GM23338 (cell line): ENCODE data around the gene RNF112. TPM values are rescaled to one million over a fixed set of nuclear protein-coding genes. Genes with fewer than 3 reads are reported as not detected.

Experiments used
- ATAC-seq: fragments of 200-7000 bp; cut with Tn5 transposase; 3 replicates; pipeline ENCODE4 v1.9.1; 2020
- DNase-seq: peaks from one replicate; pipeline ENCODE4 v3.0.0-alpha.2; 2015; ENCODE audit warnings: low spot score
- H2AFZ ChIP-seq: fragments of 200-600 bp; sonication (generic); 2 replicates; pipeline ENCODE4 v1.8.0; 2016; ENCODE audit warnings: antibody characterized with exemption, mild to moderate bottlenecking, moderate library complexity
- H3F3A ChIP-seq: fragments of 200-600 bp; sonication (generic); replicated peaks from 2 replicates; pipeline ENCODE4 v1.8.0; 2017; ENCODE audit warnings: antibody characterized with exemption, mixed run types, low read depth
- H3K27ac ChIP-seq: fragments of 200-600 bp; sonication (generic); 2 replicates; pipeline ENCODE4 v1.6.1; 2016; ENCODE audit warnings: low read depth
- H3K27me3 ChIP-seq: fragments of 200-600 bp; sonication (generic); 2 replicates; pipeline ENCODE4 v1.8.0; 2016; ENCODE audit warnings: mild to moderate bottlenecking, mixed run types, moderate library complexity; ENCODE audit not compliant: insufficient read depth
- H3K36me3 ChIP-seq: fragments of 200-600 bp; sonication (generic); 2 replicates; pipeline ENCODE4 v1.8.0; 2016; ENCODE audit warnings: mild to moderate bottlenecking; ENCODE audit not compliant: insufficient read depth
- H3K4me1 ChIP-seq: fragments of 200-600 bp; sonication (generic); 2 replicates; pipeline ENCODE4 v1.8.0; 2016; ENCODE audit warnings: mild to moderate bottlenecking, moderate library complexity; ENCODE audit not compliant: insufficient read depth
- H3K4me2 ChIP-seq: fragments of 200-600 bp; sonication (generic); 2 replicates; pipeline ENCODE4 v1.7.1; 2017; ENCODE audit warnings: mixed run types
- H3K4me3 ChIP-seq: fragments of 200-600 bp; sonication (generic); 2 replicates; pipeline ENCODE4 v1.6.1; 2016; ENCODE audit warnings: mixed run types
- H3K79me2 ChIP-seq: fragments of 200-600 bp; sonication (generic); replicated peaks from 2 replicates; pipeline ENCODE4 v1.8.0; 2017; ENCODE audit warnings: mild to moderate bottlenecking; ENCODE audit not compliant: insufficient read depth
- H3K9me2 ChIP-seq: fragments of 200-600 bp; sonication (generic); 2 replicates; pipeline ENCODE4 v1.8.0; 2017; ENCODE audit not compliant: insufficient read depth
- H4K20me1 ChIP-seq: fragments of 200-600 bp; sonication (generic); replicated peaks from 2 replicates; pipeline ENCODE4 v1.8.0; 2017; ENCODE audit warnings: mild to moderate bottlenecking; ENCODE audit not compliant: insufficient read depth
- H3K27ac Mint-ChIP-seq: 2 replicates; pipeline ENCODE4 v1.8.0; 2020; ENCODE audit warnings: inconsistent platforms, mild to moderate bottlenecking, moderate library complexity, mixed read lengths
- H3K27me3 Mint-ChIP-seq: 3 replicates; pipeline ENCODE4 v1.8.0; 2022; ENCODE audit warnings: low read depth, mild to moderate bottlenecking, moderate library complexity, mixed read lengths, inconsistent platforms; ENCODE audit not compliant: insufficient read depth, poor library complexity
- H3K36me3 Mint-ChIP-seq: 3 replicates; pipeline ENCODE4 v1.8.0; 2021; ENCODE audit warnings: low read depth, mild to moderate bottlenecking, inconsistent platforms, moderate library complexity, mixed read lengths
- H3K4me1 Mint-ChIP-seq: 3 replicates; pipeline ENCODE4 v1.8.0; 2020; ENCODE audit warnings: mild to moderate bottlenecking, inconsistent platforms, mixed read lengths
- H3K4me3 Mint-ChIP-seq: 3 replicates; pipeline ENCODE4 v1.8.0; 2021; ENCODE audit warnings: moderate library complexity, mild to moderate bottlenecking, inconsistent platforms, mixed read lengths
- H3K9me3 Mint-ChIP-seq: 3 replicates; pipeline ENCODE4 v1.8.0; 2020; ENCODE audit warnings: moderate library complexity, mild to moderate bottlenecking, inconsistent platforms, mixed read lengths
- CREB1 ChIP-seq: fragments of 250-450 bp; sonication (Bioruptor Pico); IDR thresholded peaks from 2 replicates; pipeline ENCODE4 v1.5.0; 2020; ENCODE audit warnings: low read depth, mild to moderate bottlenecking, moderate library complexity
- JUNB ChIP-seq: IDR thresholded peaks from one replicate; pipeline ENCODE4 v1.6.1; 2016; ENCODE audit warnings: antibody characterized with exemption; ENCODE audit not compliant: unreplicated experiment
- NANOG ChIP-seq: IDR thresholded peaks from 2 replicates; pipeline ENCODE4 v1.6.1; 2016; ENCODE audit warnings: antibody characterized with exemption, borderline replicate concordance
- POLR2AphosphoS5 ChIP-seq: IDR thresholded peaks from 2 replicates; pipeline ENCODE4 v1.6.1; 2016; ENCODE audit warnings: antibody characterized with exemption, low read depth
- ZNF462 ChIP-seq: fragments of 250-450 bp; sonication (Bioruptor Pico); IDR thresholded peaks from 2 replicates; pipeline ENCODE4 v1.5.0; 2020; ENCODE audit warnings: mild to moderate bottlenecking, moderate library complexity
- polyA plus RNA-seq: library from polyadenylated mRNA; unstranded; fragments of >200 nt; fragmentation: Nextera tagmentation; extraction: Ambion mirVana; gene quantifications from 2 replicates; pipeline ENCODE4 v1.2.1, GENCODE V29; 2016
- total RNA-seq: library from RNA; depleted of rRNA; stranded (reverse); fragments of >200 nt; shearing (Covaris generic); gene quantifications from 2 replicates; pipeline ENCODE4 v1.2.3, GENCODE V29; 2014
- TF ChIP-seq, protein P1 (sequence below), 2 experiments: fragments of 200-600 bp in 1 of 2; sonication (generic) in 1 of 2; conservative IDR thresholded peaks; 2 replicates each; pipeline versions ENCODE4 v1.5.1 to v1.6.1; 2016 to 2017; ENCODE audit warnings: antibody characterized with exemption in 2 of 2, low read depth in 2 of 2, mild to moderate bottlenecking in 2 of 2, moderate library complexity in 1 of 2

RNF112 gene
- total and polyA plus RNA-seq, 2 experiments from 2014 or later, result 0.42 to 4.1 TPM

DNA sequence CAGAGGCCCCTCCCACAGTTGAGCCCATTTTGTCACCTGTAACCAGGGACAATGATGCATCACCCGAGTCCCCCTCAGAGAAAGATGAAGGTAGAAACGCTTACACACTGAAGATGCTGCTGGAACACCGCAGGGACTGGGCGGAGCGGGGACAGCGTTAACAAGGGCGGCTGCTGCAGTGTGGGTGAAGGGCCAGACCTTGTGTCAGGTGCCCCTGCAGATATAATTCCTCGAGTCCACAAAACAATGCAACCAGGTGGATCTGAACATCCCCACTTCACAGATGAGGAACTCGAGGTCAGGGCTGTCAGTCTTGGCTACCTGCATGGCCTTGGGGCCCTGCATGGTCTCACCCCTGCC, 39.0 kb upstream of the RNF112 start (continued):
- TF ChIP-seq ZNF462 (CRISPR knock-in tag), result no peak
- TF ChIP-seq CREB1 (CRISPR knock-in tag), result no peak
- TF ChIP-seq JUNB, result no peak
- TF ChIP-seq, protein P1, sequence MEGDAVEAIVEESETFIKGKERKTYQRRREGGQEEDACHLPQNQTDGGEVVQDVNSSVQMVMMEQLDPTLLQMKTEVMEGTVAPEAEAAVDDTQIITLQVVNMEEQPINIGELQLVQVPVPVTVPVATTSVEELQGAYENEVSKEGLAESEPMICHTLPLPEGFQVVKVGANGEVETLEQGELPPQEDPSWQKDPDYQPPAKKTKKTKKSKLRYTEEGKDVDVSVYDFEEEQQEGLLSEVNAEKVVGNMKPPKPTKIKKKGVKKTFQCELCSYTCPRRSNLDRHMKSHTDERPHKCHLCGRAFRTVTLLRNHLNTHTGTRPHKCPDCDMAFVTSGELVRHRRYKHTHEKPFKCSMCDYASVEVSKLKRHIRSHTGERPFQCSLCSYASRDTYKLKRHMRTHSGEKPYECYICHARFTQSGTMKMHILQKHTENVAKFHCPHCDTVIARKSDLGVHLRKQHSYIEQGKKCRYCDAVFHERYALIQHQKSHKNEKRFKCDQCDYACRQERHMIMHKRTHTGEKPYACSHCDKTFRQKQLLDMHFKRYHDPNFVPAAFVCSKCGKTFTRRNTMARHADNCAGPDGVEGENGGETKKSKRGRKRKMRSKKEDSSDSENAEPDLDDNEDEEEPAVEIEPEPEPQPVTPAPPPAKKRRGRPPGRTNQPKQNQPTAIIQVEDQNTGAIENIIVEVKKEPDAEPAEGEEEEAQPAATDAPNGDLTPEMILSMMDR (conservative IDR thresholded peaks at IDR 0.05; ENCODE audit: low read depth in 2 of 2), result no peak
- no peak for TF ChIP-seq POLR2AphosphoS5

DNA sequence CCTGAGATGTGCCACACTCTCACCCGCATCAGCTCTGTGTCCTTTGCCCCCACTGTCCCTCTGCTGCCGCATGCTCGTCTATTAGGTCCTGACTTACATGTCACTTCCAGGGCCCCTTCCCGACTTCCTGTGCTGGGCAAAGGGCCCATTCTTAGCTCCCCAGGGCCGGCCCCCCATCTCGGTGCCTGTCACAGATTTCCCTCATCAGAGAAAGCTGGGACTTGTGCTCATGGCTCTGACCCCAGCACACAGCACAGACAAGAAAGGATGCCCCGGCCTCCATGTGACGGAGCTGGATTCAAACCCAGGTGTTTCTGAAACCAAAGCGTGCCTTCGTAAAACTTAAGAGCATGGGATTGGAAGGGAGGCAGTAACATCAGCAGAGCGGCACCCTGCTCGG, 38.6 kb upstream of the RNF112 start:
- H3K27ac Mint-ChIP-seq, result no peak overlapping the region
- DNase-seq (no peak), ATAC-seq (no peak)
- Histone ChIP-seq H3K27me3 (no peaks in the 10 kb centered on the region), H3K36me3 (no peaks in the 10 kb centered on the region), H3K9me2 (no peaks in the 10 kb centered on the region), H3K79me2 (0 out of 2 replicates have a peak, but pooled peaks cover 7% of the 10 kb centered on the region), H3F3A (no peaks in the 10 kb centered on the region; the same call in 1 of the 2 replicates), H3K27ac (no peak overlapping the region), H3K4me2 (no peak overlapping the region), H3K4me1 (peaks cover 5% of the 10 kb centered on the region), H2AFZ (no peak overlapping the region), H4K20me1 (no peaks in the 10 kb centered on the region), H3K4me3 (no peak overlapping the region)
- no peaks in the 10 kb centered on the region; the same call in 2 of the 3 replicates for H3K36me3 Mint-ChIP-seq
- no peaks in the 10 kb centered on the region; the same call in 2 of the 3 replicates for H3K9me3 Mint-ChIP-seq
- H3K4me1 Mint-ChIP-seq, result peaks cover 16% of the 10 kb centered on the region
- H3K27me3 Mint-ChIP-seq, result peaks cover 6% of the 10 kb centered on the region
- no peak overlapping the region for H3K4me3 Mint-ChIP-seq
- TF ChIP-seq ZNF462 (CRISPR knock-in tag), result no peak
- no peak for TF ChIP-seq NANOG
